GM18873 (cell line): ENCODE results near the gene MYNN.

Experiments
- ATAC-seq: cut with Tn5 transposase; IDR thresholded peaks from one replicate; pipeline ENCODE4 v1.9.1; 2021; ENCODE audit warnings: mild to moderate bottlenecking, moderate library complexity, moderate number of reproducible peaks; ENCODE audit not compliant: unreplicated experiment, low FRiP score

MYNN gene

DNA sequence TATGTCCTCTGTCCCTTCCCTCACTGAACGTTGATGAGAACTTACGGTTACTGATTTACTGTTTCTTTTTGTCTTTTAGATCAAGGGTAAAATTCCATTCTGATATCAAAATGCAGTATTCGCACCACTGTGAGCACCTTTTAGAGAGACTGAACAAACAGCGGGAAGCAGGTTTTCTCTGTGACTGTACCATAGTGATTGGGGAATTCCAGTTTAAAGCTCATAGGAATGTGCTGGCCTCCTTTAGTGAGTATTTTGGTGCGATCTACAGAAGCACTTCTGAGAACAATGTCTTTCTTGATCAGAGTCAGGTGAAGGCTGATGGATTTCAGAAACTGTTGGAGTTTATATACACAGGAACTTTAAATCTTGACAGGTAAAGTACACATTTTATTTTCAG lies 990 bp downstream of the MYNN start:
- ATAC-seq, result no peak

- no peak for ATAC-seq
Measured at GRCh38 chr3:169777822-169778221, 4.6 kb downstream of the MYNN start.

DNA sequence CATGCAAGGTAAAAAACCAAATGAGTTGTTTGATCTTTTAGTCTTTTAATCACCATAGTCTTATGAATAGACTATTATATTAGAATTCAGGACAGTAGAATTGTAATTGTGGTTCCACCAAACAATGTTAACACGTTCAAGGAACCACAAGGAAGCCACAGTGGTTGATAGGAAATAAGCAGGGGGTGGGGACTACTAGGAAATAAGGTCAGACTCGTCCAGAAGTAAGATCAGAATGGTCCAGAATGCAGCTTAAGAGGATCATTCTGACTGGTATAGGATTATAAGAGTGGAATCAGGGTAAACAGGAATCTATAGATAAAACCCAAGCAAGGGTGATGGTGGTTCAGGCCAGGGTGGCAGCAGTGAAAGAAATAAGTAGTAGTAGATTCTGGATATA lies 7.5 kb downstream of the MYNN start:
- ATAC-seq, result no peak

- ATAC-seq, result no peak
Measured at GRCh38 chr3:169781209-169781855, 8.1 kb downstream of the MYNN start.

DNA sequence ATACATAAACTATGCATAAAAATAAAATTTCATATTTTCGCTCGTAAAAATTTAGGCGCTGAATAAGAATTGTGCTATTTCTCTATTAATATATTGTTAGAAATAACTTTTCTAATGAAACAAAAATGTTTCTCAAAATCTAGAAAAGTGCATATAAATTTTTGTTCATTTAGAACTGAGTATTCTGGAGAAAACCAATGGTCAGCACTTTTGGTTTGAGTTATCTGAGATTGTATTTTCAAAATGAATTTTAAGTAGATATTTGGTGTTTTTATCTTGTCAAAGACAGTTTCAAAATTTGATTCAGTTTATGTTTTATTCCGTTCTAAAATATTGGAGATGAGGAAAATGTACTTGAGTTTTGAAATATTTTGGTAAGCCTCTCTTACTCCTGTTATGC lies 13.9 kb downstream of the MYNN start:
- no peak for ATAC-seq

DNA sequence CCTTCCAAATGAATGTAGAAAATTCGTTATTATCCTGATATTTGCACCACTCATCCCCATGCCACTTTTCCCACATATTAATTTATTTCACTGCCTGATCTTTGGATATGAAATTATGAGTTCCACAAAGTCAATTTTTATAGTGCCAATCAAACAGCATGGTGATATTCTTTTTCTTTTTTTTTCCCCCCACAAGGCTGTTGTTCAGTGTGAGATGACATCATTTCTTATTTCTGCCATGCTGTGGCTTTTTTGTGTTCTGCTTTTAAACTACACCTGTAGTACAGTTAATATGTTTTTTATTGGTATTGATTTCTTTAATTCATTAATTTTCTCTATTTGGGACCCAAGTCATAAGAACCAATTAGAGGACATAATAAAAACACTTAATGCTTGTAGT lies 14.6 kb downstream of the MYNN start:
- no peak for ATAC-seq

- ATAC-seq, result no peak
Measured at GRCh38 chr3:169790219-169790618, 17.0 kb downstream of the MYNN start.

DNA sequence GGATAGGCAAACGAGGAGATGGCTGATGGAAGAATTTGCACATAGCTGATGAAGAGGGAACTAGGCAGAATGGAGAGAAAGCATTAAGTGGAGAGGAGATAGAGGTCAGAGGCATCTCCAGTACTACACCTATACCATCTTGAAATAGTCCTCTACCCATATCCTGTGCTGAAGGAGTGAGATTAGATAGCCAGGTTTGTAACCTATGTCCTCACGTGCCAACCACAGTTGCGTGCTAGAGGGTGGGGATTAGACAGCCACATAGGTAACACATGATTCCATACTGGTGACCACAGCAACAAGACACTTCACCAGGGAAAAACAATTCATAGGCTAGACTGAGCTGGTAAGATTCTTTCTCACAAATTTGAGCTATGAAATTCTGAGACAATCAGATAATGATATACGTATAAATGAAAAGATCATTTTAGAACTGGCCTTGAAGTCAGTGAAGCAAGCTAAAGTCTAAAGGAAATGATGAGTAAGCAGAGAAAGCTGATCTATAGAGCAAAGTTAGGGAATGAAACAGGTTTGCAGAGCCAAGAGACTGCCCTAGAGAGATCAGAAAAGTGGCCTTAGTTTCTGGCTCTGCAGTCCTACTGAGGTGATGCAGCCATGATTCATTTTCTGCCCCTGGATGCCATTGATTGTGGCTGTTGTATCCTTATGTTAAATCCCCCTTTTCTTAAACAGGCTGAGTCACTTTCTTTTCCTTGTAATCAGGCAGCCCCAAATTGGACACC lies 17.7 kb downstream of the MYNN start:
- ATAC-seq, result no peak

- no peak for ATAC-seq
Measured at GRCh38 chr3:169792359-169792758, 19.2 kb downstream of the MYNN start.

DNA sequence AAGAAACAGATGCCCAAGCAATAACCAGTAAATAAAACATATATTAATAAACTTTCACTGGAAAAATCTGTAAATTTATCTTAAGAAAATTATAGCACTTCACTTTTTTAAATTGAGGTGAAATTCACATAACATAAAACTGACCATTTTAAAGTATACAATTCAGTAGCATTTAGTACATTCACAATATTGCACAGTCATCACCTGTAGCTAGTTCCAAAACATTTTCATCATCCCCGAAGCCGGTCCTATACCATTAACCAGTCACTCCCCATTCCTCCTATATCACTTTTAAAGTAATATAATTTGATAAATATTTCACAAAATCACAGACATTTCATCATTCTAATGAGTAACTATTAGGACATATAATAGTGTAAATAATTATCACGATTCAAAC lies 31.5 kb downstream of the MYNN start:
- ATAC-seq, result no peak

DNA sequence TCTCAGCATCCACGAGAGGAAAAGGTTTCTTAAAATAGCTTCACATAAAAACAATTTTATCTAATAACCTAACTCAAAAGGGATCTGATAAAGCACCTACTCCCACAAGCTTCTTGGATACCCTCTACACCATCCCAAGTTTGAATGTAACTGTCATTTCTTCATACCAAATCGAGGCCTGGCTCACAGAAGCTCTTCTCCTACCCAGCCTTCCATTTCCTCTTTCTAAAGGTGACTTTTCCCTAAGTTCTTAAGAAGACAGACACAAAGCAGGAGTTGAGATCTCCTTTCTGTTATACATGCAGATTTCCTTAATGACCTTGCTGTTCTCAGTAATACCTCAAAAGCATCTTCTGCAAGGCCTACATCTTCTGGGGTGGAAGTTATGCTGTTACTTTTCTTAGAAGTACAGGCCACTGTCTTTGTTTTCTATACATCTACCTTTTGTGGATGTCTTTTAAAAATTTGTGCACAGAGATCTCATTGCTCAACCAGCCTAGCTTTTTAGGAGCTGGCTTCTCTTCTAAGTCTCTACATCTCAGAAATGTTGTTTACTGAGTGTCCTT lies 36.1 kb downstream of the MYNN start:
- no peak for ATAC-seq

DNA sequence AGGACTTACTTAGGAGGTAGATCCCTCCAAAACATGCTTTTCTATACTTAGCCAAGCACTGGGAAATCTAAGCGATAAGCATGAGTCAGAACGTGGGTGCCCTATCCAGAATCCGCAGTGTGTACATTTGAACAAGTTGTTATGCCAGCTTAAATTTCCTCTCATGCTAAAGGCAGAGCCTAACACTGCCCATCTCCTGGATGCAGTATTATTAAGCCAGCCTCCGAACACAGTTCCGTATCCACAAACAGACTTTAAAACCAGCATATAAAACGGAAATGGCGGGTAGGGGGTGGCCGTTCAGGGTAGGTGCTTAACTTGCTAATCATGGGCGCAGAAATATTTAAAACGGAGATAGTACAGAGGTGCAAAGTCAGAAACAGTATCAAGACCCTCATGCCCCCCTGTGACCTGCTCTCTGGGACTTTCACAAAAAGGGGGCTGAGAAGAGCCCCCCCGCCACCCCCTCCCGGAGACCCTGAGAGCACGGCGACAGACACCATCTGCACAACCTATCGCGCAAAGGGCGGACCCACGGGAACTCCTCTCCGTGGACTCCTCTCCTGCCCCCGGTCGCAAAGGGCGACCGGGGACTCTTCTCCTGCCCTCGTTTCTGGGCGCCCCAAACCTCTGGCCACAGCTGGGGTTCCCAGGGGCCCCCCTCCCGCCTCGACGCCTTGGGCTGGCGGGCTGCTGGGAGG lies 38.6 kb downstream of the MYNN start:
- ATAC-seq, result no peak

GRCh38 chr3:169812332-169813235 lies 39.4 kb downstream of the MYNN start, which contains the start of the genes LRRC34 and LRRIQ4:
TSS of gene LRRC34 (minus strand) at chr3:169812904. CDS start at chr3:169812548, 356 bp downstream.
TSS of gene LRRIQ4 (plus strand) at chr3:169812870. CDS start at chr3:169821922, 9,052 bp downstream.
- ATAC-seq, result peak; percentile 54

- no peak for ATAC-seq
Measured at GRCh38 chr3:169813278-169813677, 40.1 kb downstream of the MYNN start.

GRCh38 chr3:169813757-169814517 lies 40.7 kb downstream of the MYNN start:
- ATAC-seq, result peak; percentile 90

DNA sequence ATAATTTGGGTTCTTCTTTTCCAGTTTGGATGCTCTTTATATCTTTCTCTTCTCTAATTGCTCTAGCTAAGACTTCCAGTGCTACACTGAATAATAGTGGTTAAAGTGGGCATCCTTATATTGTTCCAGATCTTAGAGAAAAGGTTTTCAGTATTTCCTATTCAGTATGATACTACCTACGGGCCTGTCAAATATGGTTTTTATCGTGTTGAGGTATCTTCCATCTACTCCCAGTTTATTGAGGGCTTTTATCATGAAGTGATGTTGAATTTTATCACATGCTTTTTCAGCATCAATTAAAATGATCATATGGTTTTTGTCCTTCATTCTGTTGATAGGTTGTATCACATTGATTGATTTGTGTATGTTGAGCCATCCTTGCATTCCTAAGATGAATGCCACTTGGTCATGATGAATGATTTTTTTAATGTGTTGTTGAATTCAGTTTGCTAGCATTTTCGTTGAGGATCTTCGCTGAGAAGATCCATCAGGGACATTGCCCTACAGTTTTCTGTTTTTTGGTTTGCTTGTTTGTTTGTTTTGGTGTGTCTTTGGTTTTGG lies 42.5 kb downstream of the MYNN start:
- ATAC-seq, result no peak

DNA sequence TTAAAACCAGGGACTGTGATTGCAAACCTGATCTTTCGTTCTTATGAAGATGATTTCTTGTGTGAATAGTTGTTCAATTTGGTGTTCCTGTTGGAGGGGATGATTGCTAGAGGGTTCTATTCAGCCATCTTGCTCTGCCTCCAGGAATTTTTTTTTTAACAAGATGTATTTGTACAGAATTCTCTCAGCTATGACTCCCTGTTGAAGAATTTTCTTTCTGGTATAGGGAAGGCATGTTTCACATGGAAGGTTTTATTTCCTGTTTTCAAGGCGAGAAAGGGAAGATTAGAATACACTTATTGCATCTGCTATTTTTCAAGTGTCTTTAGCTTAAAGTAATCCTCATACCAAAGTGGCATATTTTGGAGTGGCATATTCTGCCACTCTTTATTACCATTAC lies 45.1 kb downstream of the MYNN start:
- no peak for ATAC-seq

GRCh38 chr3:169822091-169822490 lies 48.9 kb downstream of the MYNN start:
- ATAC-seq, result no peak

GRCh38 chr3:169822540-169822939 lies 49.3 kb downstream of the MYNN start:
- no peak for ATAC-seq
